Measurements from ENCODE around the gene GRB2.

Gene GRB2

GRCh38 chr17:75271955-75272847 is 133.3 kb downstream of the GRB2 start:
- no peak for DNase-seq

- peak; percentile 90 for DNase-seq
Measured at GRCh38 chr17:75271233-75271954, 134.1 kb downstream of the GRB2 start.

GRCh38 chr17:75270966-75271232 is 134.6 kb downstream of the GRB2 start, which contains the start of gene MIF4GD:
TSS of gene MIF4GD (minus strand) at chr17:75271231. CDS start at chr17:75270195, 1,036 bp downstream.
- DNase-seq, result no peak

GRCh38 chr17:75270218-75270965 is 135.1 kb downstream of the GRB2 start:
- DNase-seq, result peak; percentile 74

GRCh38 chr17:75269844-75270217 is 135.6 kb downstream of the GRB2 start:
- no peak for DNase-seq

All from NCI-H345 (cell line).